Kidney capillary endothelial cell (primary cell): ENCODE results near the gene PAN3.

Experiments used
- DNase-seq: peaks from one replicate; pipeline ENCODE4 v3.0.0-alpha.2; 2018; ENCODE audit warnings: low spot score

The PAN3 gene

GRCh38 chr13:28338742-28339141 is 200.4 kb downstream of the PAN3 start:
- DNase-seq = no peak

DNA sequence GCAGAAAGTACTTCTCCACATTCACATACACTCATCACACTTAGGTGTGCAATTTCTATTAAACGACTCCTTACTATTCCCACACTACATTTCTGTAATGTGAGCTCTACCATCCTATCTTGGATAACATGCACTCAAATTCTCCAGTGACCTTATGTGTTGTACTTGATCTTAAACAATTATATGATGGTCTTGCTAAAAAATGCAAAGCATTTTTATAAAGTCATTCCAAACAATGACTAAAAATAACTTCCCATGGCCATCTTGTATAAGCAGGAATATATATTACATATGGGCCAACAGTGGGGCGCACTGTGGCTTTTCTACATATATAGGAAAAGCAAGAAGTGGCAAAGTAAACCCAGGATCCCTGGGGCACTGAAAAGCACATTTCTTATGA is 201.1 kb downstream of the PAN3 start:
- no peak for DNase-seq

GRCh38 chr13:28340272-28340793 is 202.0 kb downstream of the PAN3 start:
- no peak for DNase-seq

GRCh38 chr13:28342251-28342650 is 203.9 kb downstream of the PAN3 start:
- no peak for DNase-seq

GRCh38 chr13:28344163-28344562 is 205.8 kb downstream of the PAN3 start:
- no peak for DNase-seq
